PC-9 (cell line): ENCODE data around the gene PIEZO2. TPM values are rescaled to one million over a fixed set of nuclear protein-coding genes. Genes with fewer than 3 reads are reported as not detected.

ENCODE experiments used
- BruUV-seq: library from RNA; stranded (reverse); fragments of 400-500 nt; replicated peaks from 2 replicates; lab custom pipeline; 2021; lab: Mats Ljungman, UMichigan
- CTCF ChIA-PET: fragments of 300-600 bp; sonication (Branson Sonifier 250); formaldehyde crosslinking; loops from one replicate; lab custom pipeline; 2022; ENCODE audit warnings: antibody characterized with exemption; lab: Charles Lee
- POLR2A ChIA-PET: fragments of 300-600 bp; sonication (Branson Sonifier 250); formaldehyde crosslinking; loops from one replicate; lab custom pipeline; 2022; ENCODE audit warnings: antibody characterized with exemption; ENCODE audit not compliant: unreplicated experiment; lab: Charles Lee
- DNase-seq, 2 experiments: peaks; one replicate each; pipeline versions ENCODE4 v3.0.0 to v3.0.0-alpha.2; 2015 to 2022; ENCODE audit warnings: mixed read lengths in 1 of 2
- H2AFZ ChIP-seq: fragments of 200-600 bp; sonication (generic); 2 replicates; pipeline ENCODE4 v1.8.1; 2017; ENCODE audit warnings: antibody characterized with exemption
- H3F3A ChIP-seq: fragments of 200-600 bp; sonication (generic); 2 replicates; pipeline ENCODE4 v1.8.1; 2017; ENCODE audit warnings: antibody characterized with exemption, mild to moderate bottlenecking, low read depth; ENCODE audit not compliant: insufficient read depth
- H3K27ac ChIP-seq: fragments of 200-600 bp; sonication (generic); 2 replicates; pipeline ENCODE4 v1.6.1; 2016; ENCODE audit warnings: mixed run types
- H3K27me3 ChIP-seq: fragments of 200-600 bp; sonication (generic); 2 replicates; pipeline ENCODE4 v1.6.1; 2016; ENCODE audit warnings: low read depth, mixed run types; ENCODE audit not compliant: insufficient read depth
- H3K36me3 ChIP-seq: fragments of 200-600 bp; sonication (generic); 2 replicates; pipeline ENCODE4 v1.6.1; 2016; ENCODE audit warnings: low read depth, mixed run types
- H3K4me1 ChIP-seq: fragments of 200-600 bp; sonication (generic); replicated peaks from 2 replicates; pipeline ENCODE4 v1.6.1; 2016; ENCODE audit warnings: mixed run types; ENCODE audit not compliant: insufficient read depth
- H3K4me2 ChIP-seq: fragments of 200-600 bp; sonication (generic); 2 replicates; pipeline ENCODE4 v1.6.1; 2017; ENCODE audit warnings: mixed run types
- H3K4me3 ChIP-seq: fragments of 200-600 bp; sonication (generic); 2 replicates; pipeline ENCODE4 v1.6.1; 2016; ENCODE audit warnings: mixed run types
- H3K79me2 ChIP-seq: fragments of 200-600 bp; sonication (generic); 2 replicates; pipeline ENCODE4 v1.6.1; 2017; ENCODE audit warnings: low read depth, mixed run types
- H3K9me2 ChIP-seq: fragments of 200-600 bp; sonication (generic); 2 replicates; pipeline ENCODE4 v1.8.1; 2017; ENCODE audit warnings: mild to moderate bottlenecking; ENCODE audit not compliant: insufficient read depth
- H3K9me3 ChIP-seq: fragments of 200-600 bp; sonication (generic); 2 replicates; pipeline ENCODE4 v1.8.1; 2016; ENCODE audit warnings: low read depth; ENCODE audit not compliant: insufficient read depth
- H4K20me1 ChIP-seq: fragments of 200-600 bp; sonication (generic); 2 replicates; pipeline ENCODE4 v1.8.1; 2017; ENCODE audit not compliant: insufficient read depth
- CTCF ChIP-seq: fragments of 200-600 bp; sonication (generic); conservative IDR thresholded peaks from 2 replicates; pipeline ENCODE4 v1.6.1; 2017; ENCODE audit warnings: mixed run types, antibody characterized with exemption, mild to moderate bottlenecking, moderate library complexity
- EZH2 ChIP-seq: fragments of 200-600 bp; sonication (generic); IDR thresholded peaks from 2 replicates; pipeline ENCODE4 v1.8.0; 2017; ENCODE audit warnings: antibody characterized with exemption, low read depth
- intact Hi-C: fragments of 100-400 bp; cut with micrococcal nuclease; formaldehyde crosslinking; loops from one replicate; pipeline ENCODE4 v1.10.0; 2022; ENCODE audit not compliant: unreplicated experiment
- total RNA-seq: library from RNA; stranded (reverse); gene quantifications from 2 replicates; pipeline ENCODE4 v1.2.3, GENCODE V29; 2021

PIEZO2 gene
- total RNA-seq, 1 experiment from 2014 or later = not detected

GRCh38 chr18:11146238-11146946, 3.0 kb downstream of the PIEZO2 start:
- Histone ChIP-seq H2AFZ (no peak overlapping the region), H3K9me3 (no peaks in the 10 kb centered on the region), H3K4me2 (no peak overlapping the region), H3F3A (no peaks in the 10 kb centered on the region), H3K27me3 (peaks cover 70% of the 10 kb centered on the region), H3K27ac (no peak overlapping the region), H3K79me2 (no peaks in the 10 kb centered on the region), H3K4me1 (no peaks in the 10 kb centered on the region), H3K36me3 (no peaks in the 10 kb centered on the region), H3K9me2 (no peaks in the 10 kb centered on the region), H4K20me1 (no peaks in the 10 kb centered on the region), H3K4me3 (no peak overlapping the region)
- intact Hi-C loops = no loop called here
- ChIA-PET CTCF (no interaction called here), POLR2A (no interaction called here)
- no TSS peak for BruUV-seq
- TF ChIP-seq EZH2 (no peak), CTCF (no peak)
- DNase-seq = no peak

GRCh38 chr18:11145413-11146191, 3.8 kb downstream of the PIEZO2 start:
- intact Hi-C loops = no loop called here
- Histone ChIP-seq H3K36me3 (no peaks in the 10 kb centered on the region), H3K4me3 (no peak overlapping the region), H3K9me3 (no peaks in the 10 kb centered on the region), H3K4me2 (no peak overlapping the region), H2AFZ (no peak overlapping the region), H3F3A (no peaks in the 10 kb centered on the region), H3K27ac (no peak overlapping the region), H3K4me1 (no peaks in the 10 kb centered on the region), H4K20me1 (no peaks in the 10 kb centered on the region), H3K9me2 (no peaks in the 10 kb centered on the region), H3K79me2 (no peaks in the 10 kb centered on the region), H3K27me3 (peaks cover 70% of the 10 kb centered on the region)
- ChIA-PET POLR2A (no interaction called here), CTCF (no interaction called here)
- TF ChIP-seq CTCF (no peak), EZH2 (no peak)
- no peak for DNase-seq
- BruUV-seq = no TSS peak

- BruUV-seq = no TSS peak
- CTCF ChIA-PET = no interaction called here
- Histone ChIP-seq H2AFZ (no peak overlapping the region), H3K9me2 (no peaks in the 10 kb centered on the region), H3F3A (no peaks in the 10 kb centered on the region), H3K27me3 (peaks cover 53% of the 10 kb centered on the region), H4K20me1 (no peaks in the 10 kb centered on the region), H3K79me2 (no peaks in the 10 kb centered on the region), H3K4me3 (no peak overlapping the region), H3K4me1 (no peaks in the 10 kb centered on the region), H3K36me3 (no peaks in the 10 kb centered on the region), H3K27ac (no peak overlapping the region), H3K4me2 (no peak overlapping the region), H3K9me3 (no peaks in the 10 kb centered on the region)
- no peak for TF ChIP-seq EZH2
- DNase-seq = no peak
- intact Hi-C loops = no loop called here
- POLR2A ChIA-PET = no interaction called here
Measured at GRCh38 chr18:11137400-11137799, 12.0 kb downstream of the PIEZO2 start.
